Inferior parietal cortex (tissue), 1 donor: ENCODE results near the gene DIO3.
"Not testable (repeated sequence)": the region's sequence is repeated elsewhere in the genome, so short reads cannot be mapped to it uniquely, and the experiment has no call there.

Experiments
- DNase-seq: peaks from one replicate; pipeline ENCODE4 v3.0.0-alpha.2; 2016; ENCODE audit errors: extremely low spot score

Gene DIO3

GRCh38 chr14:101559250-101559623 is 2.1 kb upstream of the DIO3 start:
- no peak for DNase-seq

- DNase-seq, result no peak
These were observed 1.4 kb upstream of the DIO3 start for GRCh38 chr14:101559624-101560533.

- DNase-seq, result no peak
These were observed 671 bp upstream of the DIO3 start for GRCh38 chr14:101560534-101561113.

- no peak for DNase-seq
These were observed 699 bp downstream of the DIO3 start for GRCh38 chr14:101561897-101562490.

- no peak for DNase-seq
These were observed 1.5 kb downstream of the DIO3 start for GRCh38 chr14:101562659-101563351.

GRCh38 chr14:101563352-101563653 is 2.0 kb downstream of the DIO3 start:
- no peak for DNase-seq

- DNase-seq, result no peak
These were observed 2.6 kb downstream of the DIO3 start for GRCh38 chr14:101563654-101564443.

GRCh38 chr14:101564444-101564776 is 3.1 kb downstream of the DIO3 start:
- no peak for DNase-seq

GRCh38 chr14:101564819-101565698 is 3.8 kb downstream of the DIO3 start:
- DNase-seq, result no peak

GRCh38 chr14:101567252-101567651 is 6.0 kb downstream of the DIO3 start:
- no peak for DNase-seq

GRCh38 chr14:101571004-101571403 is 9.7 kb downstream of the DIO3 start:
- no peak for DNase-seq

GRCh38 chr14:101572526-101572925 is 11.2 kb downstream of the DIO3 start:
- DNase-seq, result not testable (repeated sequence)

- no peak for DNase-seq
These were observed 12.0 kb downstream of the DIO3 start for GRCh38 chr14:101573289-101573688.

GRCh38 chr14:101575581-101575980 is 14.3 kb downstream of the DIO3 start:
- DNase-seq, result no peak

GRCh38 chr14:101577221-101577909 is 16.1 kb downstream of the DIO3 start:
- DNase-seq, result no peak

- DNase-seq, result no peak
These were observed 17.2 kb downstream of the DIO3 start for GRCh38 chr14:101578489-101578888.

GRCh38 chr14:101579372-101580080 is 18.2 kb downstream of the DIO3 start:
- no peak for DNase-seq

- no peak for DNase-seq
These were observed 20.5 kb downstream of the DIO3 start for GRCh38 chr14:101581806-101582205.

GRCh38 chr14:101582294-101582693 is 21.0 kb downstream of the DIO3 start:
- no peak for DNase-seq
